AG04450 (cell line): ENCODE measurements around the gene SREBF2. TPM values are rescaled to one million over a fixed set of nuclear protein-coding genes. Genes with fewer than 3 reads are reported as not detected.

Source experiments
- CTCF ChIA-PET: fragments of 300-600, 350-600 bp; formaldehyde crosslinking; extraction: SDS; loops from one replicate; lab custom pipeline; 2022; ENCODE audit warnings: antibody characterized with exemption, inconsistent platforms; lab: Charles Lee
- POLR2A ChIA-PET: fragments of 350-600 bp; formaldehyde crosslinking; extraction: SDS; loops from one replicate; lab custom pipeline; 2021; ENCODE audit warnings: antibody characterized with exemption, inconsistent platforms; lab: Yijun Ruan, JAX
- DNase-seq: peaks from one replicate; pipeline ENCODE4 v3.0.0-alpha.2; 2011; ENCODE audit warnings: low read depth, low spot score
- H3K27ac ChIP-seq: one replicate; pipeline ENCODE4 v1.5.1; 2012; ENCODE audit warnings: low read depth, low read length, control low read depth
- H3K27me3 ChIP-seq: one replicate; pipeline ENCODE4 v1.6.0; 2012; ENCODE audit warnings: low read length; ENCODE audit not compliant: control insufficient read depth, insufficient read depth
- H3K4me3 ChIP-seq: 2 replicates; pipeline ENCODE4 v1.5.1; 2011; ENCODE audit warnings: mild to moderate bottlenecking, low read depth, low read length, control low read depth
- H3K9me3 ChIP-seq: 2 replicates; pipeline ENCODE4 v1.5.1; 2012; ENCODE audit warnings: low read length; ENCODE audit not compliant: control insufficient read depth, insufficient read depth
- polyA plus RNA-seq: library from polyadenylated mRNA; depleted of rRNA; stranded (reverse); fragments of >200 nt; gene quantifications from 2 replicates; pipeline ENCODE4 v1.2.3, GENCODE V29; 2011
- TF ChIP-seq, protein P1 (sequence below): IDR thresholded peaks from 2 replicates; pipeline ENCODE4 v1.5.1; 2011; ENCODE audit warnings: low read depth, low read length, control low read depth, inconsistent platforms

SREBF2 gene
- polyA plus RNA-seq, 1 experiment: 31.7 TPM

DNA sequence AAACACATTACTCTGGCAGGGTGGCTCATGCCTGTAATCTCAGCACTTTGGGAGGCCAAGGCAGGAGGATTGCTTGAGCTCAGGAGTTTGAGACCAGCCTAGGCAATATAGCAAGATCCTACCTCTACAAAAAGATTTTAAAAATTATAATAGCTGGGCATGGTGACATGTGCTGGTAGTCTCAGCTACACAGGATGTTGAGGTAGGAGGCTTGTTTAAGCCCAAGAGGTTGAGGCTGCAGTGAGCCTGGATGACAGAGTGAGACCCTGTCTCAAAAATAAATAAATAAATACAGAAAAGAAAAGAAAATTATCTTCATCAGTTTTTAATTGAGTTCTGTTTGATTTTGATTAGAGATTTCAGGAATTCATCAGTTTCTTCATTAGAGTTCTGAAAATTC is 27.3 kb upstream of the SREBF2 start:
- DNase-seq: no peak
- Histone ChIP-seq H3K9me3 (no peaks in the 10 kb centered on the region), H3K4me3 (no peak overlapping the region), H3K27me3 (no peaks in the 10 kb centered on the region), H3K27ac (no peak overlapping the region)
- ChIA-PET CTCF (no interaction called here), POLR2A (no interaction called here)
- TF ChIP-seq, protein P1, sequence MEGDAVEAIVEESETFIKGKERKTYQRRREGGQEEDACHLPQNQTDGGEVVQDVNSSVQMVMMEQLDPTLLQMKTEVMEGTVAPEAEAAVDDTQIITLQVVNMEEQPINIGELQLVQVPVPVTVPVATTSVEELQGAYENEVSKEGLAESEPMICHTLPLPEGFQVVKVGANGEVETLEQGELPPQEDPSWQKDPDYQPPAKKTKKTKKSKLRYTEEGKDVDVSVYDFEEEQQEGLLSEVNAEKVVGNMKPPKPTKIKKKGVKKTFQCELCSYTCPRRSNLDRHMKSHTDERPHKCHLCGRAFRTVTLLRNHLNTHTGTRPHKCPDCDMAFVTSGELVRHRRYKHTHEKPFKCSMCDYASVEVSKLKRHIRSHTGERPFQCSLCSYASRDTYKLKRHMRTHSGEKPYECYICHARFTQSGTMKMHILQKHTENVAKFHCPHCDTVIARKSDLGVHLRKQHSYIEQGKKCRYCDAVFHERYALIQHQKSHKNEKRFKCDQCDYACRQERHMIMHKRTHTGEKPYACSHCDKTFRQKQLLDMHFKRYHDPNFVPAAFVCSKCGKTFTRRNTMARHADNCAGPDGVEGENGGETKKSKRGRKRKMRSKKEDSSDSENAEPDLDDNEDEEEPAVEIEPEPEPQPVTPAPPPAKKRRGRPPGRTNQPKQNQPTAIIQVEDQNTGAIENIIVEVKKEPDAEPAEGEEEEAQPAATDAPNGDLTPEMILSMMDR: no peak

DNA sequence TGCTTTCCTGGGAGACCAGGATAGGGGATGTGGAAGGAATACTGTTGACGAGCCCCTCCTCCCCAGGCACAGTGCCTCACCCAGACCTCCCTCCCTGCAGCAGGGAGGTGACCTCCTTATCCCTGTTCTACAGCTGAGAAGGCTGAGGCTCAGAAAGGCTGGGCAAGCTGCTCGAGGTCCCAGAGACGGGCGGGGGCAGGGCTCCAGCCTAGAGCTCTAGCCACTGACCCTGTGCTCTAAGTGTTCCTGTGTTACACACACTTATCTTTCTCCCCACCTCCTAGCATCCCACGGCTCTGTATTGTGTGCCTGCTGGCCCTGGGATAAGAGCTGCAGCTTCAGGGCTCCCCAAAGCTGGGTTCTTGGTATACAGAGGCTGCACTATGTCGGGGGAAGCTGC is 24.5 kb upstream of the SREBF2 start:
- H3K27ac ChIP-seq: no peak overlapping the region
- ChIA-PET POLR2A (no interaction called here), CTCF (interaction anchor here (0.7 kb wide), 1 partner anchor 111 kb away, joined by 3 read pairs; no protein-coding TSS in a partner anchor)
- H3K4me3 ChIP-seq: no peak overlapping the region
- no peaks in the 10 kb centered on the region for H3K27me3 ChIP-seq
- TF ChIP-seq, protein P1: no peak
- DNase-seq: no peak
- no peaks in the 10 kb centered on the region for H3K9me3 ChIP-seq

DNA sequence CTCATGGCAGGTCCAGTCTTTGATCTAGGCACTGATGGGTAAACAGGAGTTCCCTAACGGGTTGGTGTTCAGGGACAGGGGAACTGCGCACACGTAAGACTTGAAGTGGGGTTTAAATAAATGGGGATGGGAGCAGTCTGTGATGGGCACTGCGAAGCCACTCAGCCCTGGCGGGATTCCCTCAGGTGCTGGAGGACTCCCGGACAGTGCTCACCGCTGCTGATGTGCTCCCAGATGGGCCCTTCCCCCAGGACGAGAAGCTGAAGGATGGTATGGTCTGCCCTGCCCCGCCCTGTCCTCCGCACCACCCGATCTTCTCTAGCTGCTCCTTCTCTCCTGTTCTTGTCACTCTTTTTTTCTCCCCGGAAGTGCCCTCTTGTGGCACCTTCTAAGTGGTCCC is 22.9 kb upstream of the SREBF2 start:
- Histone ChIP-seq H3K9me3 (no peaks in the 10 kb centered on the region), H3K4me3 (no peak overlapping the region), H3K27me3 (no peaks in the 10 kb centered on the region), H3K27ac (no peak overlapping the region)
- CTCF ChIA-PET: no interaction called here
- POLR2A ChIA-PET: no interaction called here
- DNase-seq: no peak
- TF ChIP-seq, protein P1: no peak

DNA sequence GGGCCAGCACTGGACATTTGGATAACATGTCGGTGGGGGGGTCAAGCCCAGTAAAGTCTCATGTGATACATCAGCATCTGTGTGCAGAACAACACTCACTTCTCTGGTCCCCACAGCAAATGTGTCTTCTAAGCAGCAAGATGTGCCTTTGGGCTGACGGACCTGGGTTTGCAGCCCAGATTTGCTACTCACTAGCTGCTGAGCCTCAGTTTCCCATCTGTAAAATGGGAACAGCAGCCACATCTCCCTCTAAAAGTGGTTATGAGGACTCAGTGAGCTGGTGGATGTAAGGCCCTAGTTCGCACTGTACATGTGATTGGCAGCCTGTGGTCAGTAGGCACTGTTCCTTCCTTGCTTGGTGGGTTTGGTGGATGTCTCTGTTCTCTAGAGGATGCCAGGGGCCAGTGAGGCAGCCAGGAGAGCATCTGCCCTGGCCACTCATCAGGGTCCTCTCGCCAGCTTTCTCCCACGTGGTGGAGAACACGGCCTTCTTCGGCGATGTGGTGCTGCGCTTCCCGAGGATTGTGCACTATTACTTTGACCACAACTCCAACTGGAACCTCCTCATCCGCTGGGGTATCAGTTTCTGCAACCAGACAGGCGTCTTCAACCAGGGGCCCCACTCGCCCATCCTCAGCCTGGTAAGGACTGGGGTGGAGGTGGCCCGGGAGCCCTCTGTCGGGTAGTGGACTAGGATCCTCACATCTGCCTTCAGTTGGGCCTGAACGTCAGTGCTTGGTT is 19.9 kb upstream of the SREBF2 start:
- POLR2A ChIA-PET: no interaction called here
- DNase-seq: no peak
- CTCF ChIA-PET: no interaction called here

DNA sequence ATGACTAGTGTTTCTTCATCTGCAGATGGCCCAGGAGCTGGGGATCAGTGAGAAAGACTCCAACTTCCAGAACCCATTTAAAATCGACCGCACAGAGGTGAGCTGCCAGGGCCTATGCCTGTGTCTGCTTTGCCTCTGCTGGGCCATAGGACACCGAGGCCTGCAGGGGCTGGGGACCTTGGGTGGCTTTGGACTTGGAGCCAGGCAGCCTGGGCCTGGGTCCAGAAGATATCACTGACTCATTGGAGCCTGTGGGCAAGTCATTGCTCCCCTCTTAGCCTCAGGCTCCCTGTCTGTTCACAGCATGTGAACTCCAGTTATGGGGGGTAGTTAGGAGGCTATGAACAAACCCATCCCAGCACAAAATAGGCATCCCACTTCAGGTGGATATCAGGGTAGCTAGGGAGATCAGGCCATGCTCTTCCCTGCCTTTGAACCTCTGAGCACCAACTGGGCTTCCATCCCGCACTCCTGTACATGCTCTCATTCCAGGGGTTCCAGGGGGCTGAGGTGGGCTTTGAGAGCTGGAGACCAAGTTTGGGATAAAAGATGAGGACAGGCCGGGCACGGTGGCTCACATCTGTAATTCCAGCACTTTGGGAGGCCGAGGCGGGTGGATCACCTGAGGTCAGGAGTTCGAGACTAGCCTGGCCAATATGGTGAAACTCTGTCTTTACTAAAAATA is 19.0 kb upstream of the SREBF2 start:
- no peaks in the 10 kb centered on the region for H3K27me3 ChIP-seq
- H3K9me3 ChIP-seq: no peaks in the 10 kb centered on the region
- no peak overlapping the region for H3K4me3 ChIP-seq
- TF ChIP-seq, protein P1: no peak
- ChIA-PET CTCF (no interaction called here), POLR2A (no interaction called here)
- no peak overlapping the region for H3K27ac ChIP-seq
- no peak for DNase-seq

More for the DNA sequence above, 19.9 kb upstream of the SREBF2 start:
- H3K9me3 ChIP-seq: no peaks in the 10 kb centered on the region
- TF ChIP-seq, protein P1: no peak
- H3K27ac ChIP-seq: no peak overlapping the region
- H3K27me3 ChIP-seq: no peaks in the 10 kb centered on the region
- H3K4me3 ChIP-seq: no peak overlapping the region
